A549 (cell line): ENCODE results near the gene GRIK4. TPM values are rescaled to one million over a fixed set of nuclear protein-coding genes. Genes with fewer than 3 reads are reported as not detected.

Experiments
- ATAC-seq, 2 experiments: fragments of 200-7000 bp in 1 of 2; fragments of >200 bp in 1 of 2; cut with Nextera tagmentation in 1 of 2; cut with Tn5 transposase in 1 of 2; 3 replicates each; pipeline versions ENCODE4 v1.8.0 to v1.9.1; 2018 to 2020; ENCODE audit warnings: mild to moderate bottlenecking in 1 of 2, moderate library complexity in 1 of 2
- CTCF ChIA-PET: fragments of 300-600 bp; sonication (Branson Sonifier 250); formaldehyde crosslinking; extraction: SDS; loops from one replicate; lab custom pipeline; 2021; ENCODE audit warnings: antibody characterized with exemption, inconsistent platforms; lab: Yijun Ruan, JAX
- POLR2A ChIA-PET: fragments of 350-600 bp; formaldehyde crosslinking; extraction: SDS; loops from one replicate; lab custom pipeline; 2021; ENCODE audit warnings: antibody characterized with exemption, inconsistent platforms; lab: Yijun Ruan, JAX
- DNase-seq, 2 experiments: peaks; one replicate each; pipeline versions ENCODE4 v3.0.0 to v3.0.0-alpha.2; 2011 to 2016; ENCODE audit warnings: low read depth in 1 of 2, low spot score in 1 of 2
- FAIRE-seq: peaks from 2 replicates; lab custom pipeline; 2011; peaks lifted over from hg19 to GRCh38; lab: Jason Lieb, UNC
- H3K27ac ChIP-seq, 2 experiments: fragments of >200 bp; sonication (Bioruptor Twin); formaldehyde crosslinking; 3 replicates each; pipeline ENCODE4 v1.5.1; 2016 to 2017
- H3K4me1 ChIP-seq: fragments of >200 bp; sonication (Bioruptor Twin); formaldehyde crosslinking; 3 replicates; pipeline ENCODE4 v1.6.1; 2016
- H3K4me2 ChIP-seq: fragments of >200 bp; sonication (Bioruptor Twin); formaldehyde crosslinking; 3 replicates; pipeline ENCODE4 v1.6.1; 2016
- H3K4me3 ChIP-seq: fragments of >200 bp; sonication (Bioruptor Twin); formaldehyde crosslinking; 3 replicates; pipeline ENCODE4 v1.5.1; 2016
- H3K9me3 ChIP-seq: fragments of >200 bp; sonication (Bioruptor Twin); formaldehyde crosslinking; 3 replicates; pipeline ENCODE4 v1.6.1; 2016
- CHD2 ChIP-seq: fragments of 150-350 bp; IDR thresholded peaks from 2 replicates; pipeline ENCODE4 v1.6.1; 2014; ENCODE audit warnings: low read length; ENCODE audit not compliant: partially characterized antibody
- CHD4 ChIP-seq: fragments of 200-600 bp; sonication (generic); IDR thresholded peaks from 2 replicates; pipeline ENCODE4 v1.6.1; 2016; ENCODE audit warnings: antibody characterized with exemption, mild to moderate bottlenecking, borderline replicate concordance
- EHF ChIP-seq: fragments of 250-450 bp; sonication (Bioruptor Pico); IDR thresholded peaks from 2 replicates; pipeline ENCODE4 v1.5.0; 2020; ENCODE audit warnings: mild to moderate bottlenecking
- EHMT2 ChIP-seq: fragments of 200-600 bp; sonication (generic); IDR thresholded peaks from 2 replicates; pipeline ENCODE4 v1.6.1; 2016; ENCODE audit warnings: antibody characterized with exemption, low read depth, mild to moderate bottlenecking, moderate library complexity
- EP300 ChIP-seq, 2 experiments: fragments of >200 bp; sonication (Bioruptor Twin); formaldehyde crosslinking; IDR thresholded peaks; 2 replicates in 1 of 2; 3 replicates in 1 of 2; pipeline ENCODE4 v1.6.1; 2016 to 2017
- ESRRA ChIP-seq: fragments of 150-350 bp; IDR thresholded peaks from 2 replicates; pipeline ENCODE4 v1.6.1; 2014; ENCODE audit warnings: mild to moderate bottlenecking, low read length, borderline replicate concordance
- FOSB ChIP-seq: fragments of 250-450 bp; sonication (Bioruptor Pico); IDR thresholded peaks from 2 replicates; pipeline ENCODE4 v1.5.0; 2020; ENCODE audit warnings: mild to moderate bottlenecking, moderate library complexity
- HDAC2 ChIP-seq: fragments of 200-600 bp; sonication (generic); IDR thresholded peaks from 2 replicates; pipeline ENCODE4 v1.6.1; 2016
- HOXB13 ChIP-seq: fragments of 250-450 bp; sonication (Bioruptor Pico); IDR thresholded peaks from 2 replicates; pipeline ENCODE4 v1.5.0; 2020; ENCODE audit warnings: low read depth, mild to moderate bottlenecking, moderate library complexity
- JUN ChIP-seq, 2 experiments: fragments of >200 bp; sonication (Bioruptor Twin); formaldehyde crosslinking; IDR thresholded peaks; 2 replicates in 1 of 2; 3 replicates in 1 of 2; pipeline ENCODE4 v1.6.1; 2016 to 2017
- MAZ ChIP-seq: fragments of 150-350 bp; IDR thresholded peaks from 2 replicates; pipeline ENCODE4 v1.6.1; 2014; ENCODE audit warnings: antibody characterized with exemption, low read depth, low read length, borderline replicate concordance
- NFE2L2 ChIP-seq: fragments of 150-350 bp; conservative IDR thresholded peaks from 2 replicates; pipeline ENCODE4 v1.6.1; 2014; ENCODE audit warnings: low read length
- NPAS2 ChIP-seq: fragments of 250-450 bp; sonication (Bioruptor Pico); IDR thresholded peaks from 2 replicates; pipeline ENCODE4 v1.8.0; 2022; ENCODE audit warnings: mild to moderate bottlenecking, moderate library complexity, borderline replicate concordance
- RAD21 ChIP-seq, 2 experiments: fragments of >200 bp in 1 of 2; sonication (Bioruptor Twin) in 1 of 2; formaldehyde crosslinking in 1 of 2; IDR thresholded peaks in 1 of 2; conservative IDR thresholded peaks in 1 of 2; 2 replicates in 1 of 2; 3 replicates in 1 of 2; pipeline ENCODE4 v1.6.1; 2012 to 2018; ENCODE audit warnings: inconsistent platforms in 1 of 2
- RARB ChIP-seq: fragments of 250-450 bp; sonication (Bioruptor Pico); IDR thresholded peaks from 2 replicates; pipeline ENCODE4 v1.8.0; 2021; ENCODE audit warnings: mild to moderate bottlenecking, moderate library complexity
- RFX5 ChIP-seq: fragments of 450-650 bp; IDR thresholded peaks from 2 replicates; pipeline ENCODE4 v1.7.1; 2014; ENCODE audit warnings: antibody characterized with exemption, mild to moderate bottlenecking, moderate library complexity
- RNF2 ChIP-seq: fragments of 200-600 bp; sonication (generic); IDR thresholded peaks from 2 replicates; pipeline ENCODE4 v1.6.1; 2016; ENCODE audit warnings: low read depth, mild to moderate bottlenecking, antibody characterized with exemption, moderate library complexity, borderline replicate concordance
- SREBF2 ChIP-seq: fragments of 450-650 bp; IDR thresholded peaks from 2 replicates; pipeline ENCODE4 v1.6.1; 2014; ENCODE audit warnings: mild to moderate bottlenecking, moderate library complexity
- TFCP2L1 ChIP-seq: fragments of 250-450 bp; sonication (Bioruptor Pico); IDR thresholded peaks from 2 replicates; pipeline ENCODE4 v1.5.0; 2021; ENCODE audit warnings: mild to moderate bottlenecking
- TP53 ChIP-seq: fragments of 250-450 bp; sonication (Bioruptor Pico); IDR thresholded peaks from 2 replicates; pipeline ENCODE4 v1.5.0; 2021; ENCODE audit warnings: mild to moderate bottlenecking, moderate library complexity
- ZFP36 ChIP-seq: fragments of 450-650 bp; IDR thresholded peaks from 2 replicates; pipeline ENCODE4 v1.6.1; 2014; ENCODE audit warnings: borderline replicate concordance; ENCODE audit not compliant: partially characterized antibody
- WGBS: methylation state at CpG from one replicate; pipeline ENCODE4 v1.1.6; 2017; ENCODE audit errors: missing lambda C conversion rate; 5-methylcytosine and 5-hydroxymethylcytosine counted together
- polyA plus RNA-seq, 4 experiments: library from polyadenylated mRNA; depleted of rRNA in 3 of 4; stranded (reverse); fragments of >200 nt; fragmentation: RNase III in 1 of 4; extraction: RNeasy Plus Mini Kit Qiagen cat#74134 plus additional on column Dnase treatment in 1 of 4; gene quantifications; 2 replicates in 3 of 4; 3 replicates in 1 of 4; pipeline ENCODE4 v1.2.3, GENCODE V29; 2011 to 2017
- TF ChIP-seq, protein P1 (sequence below): fragments of >200 bp; sonication (Bioruptor Twin); formaldehyde crosslinking; IDR thresholded peaks from 2 replicates; pipeline ENCODE4 v1.6.1; 2016
- TF ChIP-seq, protein P2 (sequence below): fragments of 200-600 bp; sonication (generic); IDR thresholded peaks from 2 replicates; pipeline ENCODE4 v1.6.1; 2016; ENCODE audit warnings: antibody characterized with exemption, mild to moderate bottlenecking, moderate library complexity
- TF ChIP-seq, protein P3 (sequence below): IDR thresholded peaks from 2 replicates; pipeline ENCODE4 v1.6.1; 2012
- TF ChIP-seq, protein P4 (sequence below): IDR thresholded peaks from 2 replicates; pipeline ENCODE4 v1.6.1; 2012; ENCODE audit warnings: low read depth, borderline replicate concordance

Gene GRIK4
- polyA plus RNA-seq, 2 of the 4 experiments (the other 2 are of a cell fraction): 0.01 TPM; not detected in 1

DNA sequence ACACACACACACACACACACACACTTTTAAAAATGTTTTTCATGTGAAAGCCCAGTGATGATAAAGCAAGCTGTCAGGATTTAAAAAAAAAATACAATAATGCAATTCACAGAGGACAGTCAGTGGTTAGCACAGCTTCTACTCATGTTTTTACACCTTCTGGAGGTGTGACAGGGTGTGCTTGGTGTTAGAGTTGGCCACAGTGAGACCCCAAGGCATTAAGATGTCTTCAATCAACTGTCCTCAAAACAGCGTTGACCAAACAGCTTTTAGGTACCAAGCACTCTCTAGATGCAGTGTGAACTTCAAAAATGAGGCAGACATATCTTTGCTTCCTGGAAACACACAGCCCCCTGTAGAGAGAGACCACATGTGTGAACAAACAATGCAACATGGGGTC lies 346.0 kb downstream of the GRIK4 start:
- Histone ChIP-seq H3K9me3 (no peaks in the 10 kb centered on the region), H3K4me3 (no peak overlapping the region), H3K4me2 (no peak overlapping the region), H3K4me1 (no peaks in the 10 kb centered on the region), H3K27ac (no peak overlapping the region)
- TF ChIP-seq RNF2: no peak
- no peak for TF ChIP-seq RFX5
- no peak for TF ChIP-seq EHF (CRISPR knock-in tag)
- WGBS: 0% methylated on average over 1 of the region's 1 CpG
- CTCF ChIA-PET: no interaction called here
- FAIRE-seq (no peak), ATAC-seq (no peak), DNase-seq (no peak)
- POLR2A ChIA-PET: no interaction called here

DNA sequence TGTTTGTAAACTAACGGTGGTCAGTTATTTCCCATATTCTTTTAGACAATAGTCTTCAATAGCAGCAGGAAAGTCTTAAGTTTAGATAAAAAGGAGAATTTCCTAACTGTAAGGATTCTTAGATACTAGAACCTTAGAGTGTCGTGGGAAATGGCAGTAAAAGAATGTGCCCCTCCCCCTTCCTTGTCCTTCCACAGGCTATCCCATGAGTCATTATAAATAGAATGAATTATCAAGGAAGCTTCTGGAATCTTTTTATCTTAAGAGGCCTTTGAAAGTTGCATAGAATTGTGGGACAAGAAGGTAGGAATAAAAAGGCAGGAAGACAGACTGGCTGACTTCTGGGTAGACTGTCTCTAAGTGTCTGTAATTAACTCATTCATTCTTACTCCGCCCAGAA lies 347.2 kb downstream of the GRIK4 start:
- CTCF ChIA-PET: no interaction called here
- H3K4me1 ChIP-seq: no peaks in the 10 kb centered on the region
- no peak overlapping the region for H3K4me2 ChIP-seq
- FAIRE-seq (no peak), DNase-seq (peak in 1 of 2 experiments; percentile 4)
- H3K9me3 ChIP-seq: no peaks in the 10 kb centered on the region
- no peak overlapping the region for H3K27ac ChIP-seq
- 35% methylated on average over 3 of the region's 3 CpGs for WGBS
- POLR2A ChIA-PET: no interaction called here
- no peak overlapping the region for H3K4me3 ChIP-seq
- no peak for TF ChIP-seq EHF (CRISPR knock-in tag)
- no peak for TF ChIP-seq SREBF2
- no peak for TF ChIP-seq RAD21 (conservative IDR thresholded peaks at IDR 0.05 in 1 of 2, IDR thresholded peaks at IDR 0.05 in 1 of 2)
- TF ChIP-seq ZFP36: no peak
- TF ChIP-seq NPAS2 (CRISPR knock-in tag): no peak
- no peak for TF ChIP-seq NFE2L2
- no peak for TF ChIP-seq TFCP2L1 (CRISPR knock-in tag)
- TF ChIP-seq TP53 (CRISPR knock-in tag): no peak
- no peak for TF ChIP-seq EHMT2
- no peak for TF ChIP-seq CHD2
- TF ChIP-seq, protein P1, sequence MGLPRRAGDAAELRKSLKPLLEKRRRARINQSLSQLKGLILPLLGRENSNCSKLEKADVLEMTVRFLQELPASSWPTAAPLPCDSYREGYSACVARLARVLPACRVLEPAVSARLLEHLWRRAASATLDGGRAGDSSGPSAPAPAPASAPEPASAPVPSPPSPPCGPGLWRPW: no peak
- no peak for TF ChIP-seq HOXB13 (CRISPR knock-in tag)
- TF ChIP-seq, all 56 proteins: peak for 0
- no peak for ATAC-seq

DNA sequence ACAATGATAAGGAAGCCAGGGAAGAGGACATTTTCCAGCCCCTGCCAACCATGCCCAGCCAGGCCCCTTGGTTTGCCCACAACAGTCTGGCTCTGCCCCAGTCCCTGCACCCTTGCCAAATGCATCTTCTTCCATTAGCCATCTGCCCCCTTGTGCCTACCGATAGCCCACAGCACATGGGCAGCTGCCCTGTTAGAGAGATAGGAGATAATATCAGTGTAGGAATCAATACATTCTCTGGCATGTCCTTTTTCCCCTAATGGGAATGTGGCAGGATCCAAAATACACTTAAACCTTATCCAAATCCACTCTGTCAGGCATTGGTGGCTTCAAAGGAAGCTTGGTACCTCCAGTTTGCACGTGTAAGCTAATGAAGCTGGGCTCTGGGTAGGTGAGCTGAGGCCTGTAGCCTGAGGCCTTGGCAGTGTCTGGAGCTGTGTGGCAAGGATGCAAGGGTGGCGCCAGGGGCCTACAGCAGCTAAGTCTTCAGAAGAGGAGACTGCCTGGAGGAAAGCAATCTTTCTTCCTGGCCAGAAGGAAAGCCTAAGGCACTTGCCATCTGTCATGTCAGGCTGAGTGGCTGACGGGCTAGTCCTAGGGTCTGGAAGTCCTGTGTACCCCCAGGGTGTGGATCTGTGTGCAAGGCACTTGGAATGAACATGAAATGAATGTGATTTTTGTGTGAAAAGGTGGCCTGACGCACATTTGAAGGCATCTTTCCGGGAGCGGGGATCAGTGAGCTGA lies 348.2 kb downstream of the GRIK4 start:
- POLR2A ChIA-PET: no interaction called here
- Histone ChIP-seq H3K4me2 (no peak overlapping the region), H3K27ac (no peak overlapping the region), H3K4me3 (no peak overlapping the region), H3K9me3 (no peaks in the 10 kb centered on the region), H3K4me1 (no peaks in the 10 kb centered on the region)
- ATAC-seq (no peak), DNase-seq (no peak), FAIRE-seq (no peak)
- no peak for TF ChIP-seq FOSB (CRISPR knock-in tag)
- no peak for TF ChIP-seq ESRRA
- TF ChIP-seq RNF2: no peak
- TF ChIP-seq MAZ: no peak
- 56% methylated on average over 7 of the region's 7 CpGs for WGBS
- CTCF ChIA-PET: no interaction called here

DNA sequence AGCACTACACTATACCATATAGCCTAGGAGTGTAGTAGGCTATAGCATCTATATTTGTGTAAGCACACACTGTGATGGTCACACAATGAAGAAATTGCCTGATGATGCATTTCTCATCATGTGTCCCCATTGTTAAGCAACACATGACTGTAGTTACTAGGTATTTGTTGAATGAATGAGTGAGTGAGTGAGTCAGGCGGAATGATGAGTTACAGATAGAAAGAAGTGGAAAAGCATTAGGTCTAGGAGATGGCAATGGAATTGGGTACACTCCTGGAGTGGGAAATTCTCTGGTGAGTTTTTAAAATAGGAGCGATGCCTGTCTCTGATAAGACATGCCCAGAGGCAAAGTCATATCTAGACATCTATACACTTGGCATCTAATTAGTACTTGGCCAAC lies 351.8 kb downstream of the GRIK4 start:
- Histone ChIP-seq H3K27ac (no peak overlapping the region), H3K4me2 (no peak overlapping the region), H3K4me1 (no peaks in the 10 kb centered on the region), H3K9me3 (no peaks in the 10 kb centered on the region), H3K4me3 (no peak overlapping the region)
- FAIRE-seq (no peak), DNase-seq (no peak), ATAC-seq (no peak)
- 80% methylated on average over 2 of the region's 2 CpGs for WGBS
- CTCF ChIA-PET: no interaction called here
- POLR2A ChIA-PET: no interaction called here
- TF ChIP-seq, protein P2, sequence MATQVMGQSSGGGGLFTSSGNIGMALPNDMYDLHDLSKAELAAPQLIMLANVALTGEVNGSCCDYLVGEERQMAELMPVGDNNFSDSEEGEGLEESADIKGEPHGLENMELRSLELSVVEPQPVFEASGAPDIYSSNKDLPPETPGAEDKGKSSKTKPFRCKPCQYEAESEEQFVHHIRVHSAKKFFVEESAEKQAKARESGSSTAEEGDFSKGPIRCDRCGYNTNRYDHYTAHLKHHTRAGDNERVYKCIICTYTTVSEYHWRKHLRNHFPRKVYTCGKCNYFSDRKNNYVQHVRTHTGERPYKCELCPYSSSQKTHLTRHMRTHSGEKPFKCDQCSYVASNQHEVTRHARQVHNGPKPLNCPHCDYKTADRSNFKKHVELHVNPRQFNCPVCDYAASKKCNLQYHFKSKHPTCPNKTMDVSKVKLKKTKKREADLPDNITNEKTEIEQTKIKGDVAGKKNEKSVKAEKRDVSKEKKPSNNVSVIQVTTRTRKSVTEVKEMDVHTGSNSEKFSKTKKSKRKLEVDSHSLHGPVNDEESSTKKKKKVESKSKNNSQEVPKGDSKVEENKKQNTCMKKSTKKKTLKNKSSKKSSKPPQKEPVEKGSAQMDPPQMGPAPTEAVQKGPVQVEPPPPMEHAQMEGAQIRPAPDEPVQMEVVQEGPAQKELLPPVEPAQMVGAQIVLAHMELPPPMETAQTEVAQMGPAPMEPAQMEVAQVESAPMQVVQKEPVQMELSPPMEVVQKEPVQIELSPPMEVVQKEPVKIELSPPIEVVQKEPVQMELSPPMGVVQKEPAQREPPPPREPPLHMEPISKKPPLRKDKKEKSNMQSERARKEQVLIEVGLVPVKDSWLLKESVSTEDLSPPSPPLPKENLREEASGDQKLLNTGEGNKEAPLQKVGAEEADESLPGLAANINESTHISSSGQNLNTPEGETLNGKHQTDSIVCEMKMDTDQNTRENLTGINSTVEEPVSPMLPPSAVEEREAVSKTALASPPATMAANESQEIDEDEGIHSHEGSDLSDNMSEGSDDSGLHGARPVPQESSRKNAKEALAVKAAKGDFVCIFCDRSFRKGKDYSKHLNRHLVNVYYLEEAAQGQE: no peak
- TF ChIP-seq MAZ (no peak), TP53 (CRISPR knock-in tag) (no peak), JUN (IDR thresholded peaks at IDR 0.05) (no peak), HDAC2 (no peak), EHMT2 (no peak), HOXB13 (CRISPR knock-in tag) (no peak), EP300 (IDR thresholded peaks at IDR 0.05) (no peak), CHD4 (no peak), RARB (CRISPR knock-in tag) (no peak)
- TF ChIP-seq, protein P3, sequence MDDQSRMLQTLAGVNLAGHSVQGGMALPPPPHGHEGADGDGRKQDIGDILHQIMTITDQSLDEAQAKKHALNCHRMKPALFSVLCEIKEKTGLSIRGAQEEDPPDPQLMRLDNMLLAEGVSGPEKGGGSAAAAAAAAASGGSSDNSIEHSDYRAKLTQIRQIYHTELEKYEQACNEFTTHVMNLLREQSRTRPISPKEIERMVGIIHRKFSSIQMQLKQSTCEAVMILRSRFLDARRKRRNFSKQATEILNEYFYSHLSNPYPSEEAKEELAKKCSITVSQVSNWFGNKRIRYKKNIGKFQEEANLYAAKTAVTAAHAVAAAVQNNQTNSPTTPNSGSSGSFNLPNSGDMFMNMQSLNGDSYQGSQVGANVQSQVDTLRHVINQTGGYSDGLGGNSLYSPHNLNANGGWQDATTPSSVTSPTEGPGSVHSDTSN: no peak
- TF ChIP-seq, protein P4, sequence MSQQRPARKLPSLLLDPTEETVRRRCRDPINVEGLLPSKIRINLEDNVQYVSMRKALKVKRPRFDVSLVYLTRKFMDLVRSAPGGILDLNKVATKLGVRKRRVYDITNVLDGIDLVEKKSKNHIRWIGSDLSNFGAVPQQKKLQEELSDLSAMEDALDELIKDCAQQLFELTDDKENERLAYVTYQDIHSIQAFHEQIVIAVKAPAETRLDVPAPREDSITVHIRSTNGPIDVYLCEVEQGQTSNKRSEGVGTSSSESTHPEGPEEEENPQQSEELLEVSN: no peak
